ENCODE measurements around the gene TIPARP. TPM values are rescaled to one million over a fixed set of nuclear protein-coding genes. Genes with fewer than 3 reads are reported as not detected.

TIPARP gene
- total and polyA plus RNA-seq, 2 of the 8 experiments (the other 6 are each of a cell fraction or from before 2014, with no cell fraction given) = 1.6 to 5.8 TPM

DNA sequence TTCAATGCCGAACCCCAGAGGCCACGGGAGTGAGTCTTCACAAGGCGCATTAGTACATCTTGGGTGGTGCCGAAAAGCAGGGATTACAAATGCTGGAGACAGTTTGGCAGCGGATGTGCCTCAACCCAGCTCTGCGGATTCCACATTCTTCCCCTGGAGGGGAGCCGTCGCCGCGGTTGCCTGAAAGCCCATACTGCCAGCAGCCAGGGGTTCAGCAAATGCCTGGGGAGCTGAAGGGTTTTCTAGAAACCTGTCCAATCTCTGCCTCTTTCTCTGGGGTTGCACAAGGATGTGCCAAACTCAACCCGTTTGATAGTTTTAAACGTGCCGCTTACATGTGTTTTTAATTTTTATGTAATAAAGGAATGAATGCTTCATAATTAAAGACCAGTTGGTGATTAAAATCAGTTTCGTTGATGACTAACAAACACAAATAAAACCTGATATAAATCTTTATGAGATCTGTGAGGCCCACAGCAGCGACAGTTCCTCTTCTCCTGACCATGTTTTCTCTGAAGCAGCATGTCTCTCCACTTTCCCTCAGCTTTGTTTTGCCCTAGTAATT, 77.2 kb downstream of the TIPARP start (continued):
- TF ChIP-seq CBX5 (IDR thresholded peaks at IDR 0.05; ENCODE audit: low read depth, low read length) (no peak), KDM4A (IDR thresholded peaks at IDR 0.05; ENCODE audit: low read depth, low read length, severe bottlenecking) (no peak), TCF12 (IDR thresholded peaks at IDR 0.05; ENCODE audit: low read depth, low read length) (no peak), RFX5 (IDR thresholded peaks at IDR 0.05; ENCODE audit: borderline replicate concordance, low read depth, low read length) (no peak), KDM1A (IDR thresholded peaks at IDR 0.05; ENCODE audit: borderline replicate concordance, low read length) (no peak), SUZ12 (IDR thresholded peaks at IDR 0.05; ENCODE audit: low read length) (no peak), HDAC2 (IDR thresholded peaks at IDR 0.05; ENCODE audit: borderline replicate concordance in 1 of 2, low read depth in 2 of 2, low read length in 2 of 2) (peak in 1 of 2 experiments; percentile 66; a peak in 1 of 4 replicates), TAF7 (optimal IDR thresholded peaks at IDR 0.05; ENCODE audit: borderline replicate concordance, low read depth, low read length) (no peak), TEAD4 (IDR thresholded peaks at IDR 0.05; ENCODE audit: low read depth, low read length) (peak; percentile 88), SIRT6 (IDR thresholded peaks at IDR 0.05; ENCODE audit: low read length) (no peak), CTBP2 (IDR thresholded peaks at IDR 0.05; ENCODE audit: borderline replicate concordance, insufficient read depth, insufficient read length, low read length) (peak; percentile 51), MAFK (IDR thresholded peaks at IDR 0.05; ENCODE audit: low read depth, low read length) (no peak), ASH2L (IDR thresholded peaks at IDR 0.05; ENCODE audit: low read length) (peak; percentile 45), RAD21 (IDR thresholded peaks at IDR 0.05 in 1 of 2, conservative IDR thresholded peaks at IDR 0.05 in 1 of 2; ENCODE audit: low read depth in 2 of 2, low read length in 2 of 2) (peak in 1 of 2 experiments; percentile 37; a peak in 3 of 4 replicates)
